Sigmoid colon (tissue), 7 donors: Measurements from ENCODE around the gene DNAH3. TPM values are rescaled to one million over a fixed set of nuclear protein-coding genes. Genes with fewer than 3 reads are reported as not detected.

Experiments used
- DNase-seq: peaks from one replicate; pipeline ENCODE4 v3.0.0-alpha.2; 2019
- H3K27ac ChIP-seq, 4 donors: fragments of 200-600 bp; sonication (generic); one replicate each; pipeline ENCODE4 v1.5.1; 2016 to 2019; ENCODE audit warnings: mild to moderate bottlenecking in 1 of 4
- H3K27me3 ChIP-seq, 3 donors: fragments of 200-600 bp; sonication (generic); one replicate each; pipeline ENCODE4 v1.5.1; 2019; ENCODE audit warnings: mild to moderate bottlenecking in 1 of 3
- H3K36me3 ChIP-seq, 4 donors: fragments of 200-600 bp; sonication (generic); one replicate each; pipeline ENCODE4 v1.5.1; 2016 to 2019
- H3K4me1 ChIP-seq, 4 donors: fragments of 200-600 bp; sonication (generic); one replicate each; pipeline ENCODE4 v1.5.1; 2017 to 2019
- H3K4me3 ChIP-seq, 4 donors: fragments of 200-600 bp; sonication (generic); one replicate each; pipeline ENCODE4 v1.5.1; 2017 to 2019; ENCODE audit warnings: mild to moderate bottlenecking in 2 of 4, moderate library complexity in 1 of 4
- H3K9me3 ChIP-seq, 4 donors: fragments of 200-600 bp in 3 of 4; sonication (generic) in 3 of 4; one replicate each; pipeline versions ENCODE4 v1.5.1 to v1.6.1; 2013 to 2019
- EP300 ChIP-seq, 4 donors: sonication (generic); formaldehyde crosslinking; IDR thresholded peaks; one replicate each; pipeline ENCODE4 v1.6.1; 2017; ENCODE audit warnings: antibody characterized with exemption in 4 of 4
- POLR2A ChIP-seq, 2 donors: fragments of 450-650 bp; IDR thresholded peaks; one replicate each; pipeline ENCODE4 v1.6.1; 2016; ENCODE audit warnings: antibody characterized with exemption in 2 of 2, mild to moderate bottlenecking in 2 of 2, moderate library complexity in 2 of 2
- POLR2AphosphoS5 ChIP-seq, 4 donors: sonication (generic); formaldehyde crosslinking; IDR thresholded peaks; one replicate each; pipeline ENCODE4 v1.6.1; 2017; ENCODE audit warnings: antibody characterized with exemption in 4 of 4
- WGBS, 2 donors: extraction: QIAGEN DNeasy Blood & Tissue Kit; methylation state at CpG; one replicate each; pipeline ENCODE4 v1.1.7; 2013; 5-methylcytosine and 5-hydroxymethylcytosine counted together
- intact Hi-C: fragments of 100-400 bp; cut with DNase I; formaldehyde crosslinking; loops from one replicate; pipeline ENCODE4 v1.15.1; 2023
- polyA plus RNA-seq, 3 donors: library from polyadenylated mRNA; stranded (reverse); fragments of 200-250 nt; gene quantifications; one replicate each; pipeline ENCODE4 v1.2.3, GENCODE V29; 2013
- total RNA-seq, 4 donors: library from RNA; depleted of rRNA; stranded (reverse); fragments of >200 nt; gene quantifications; one replicate each; pipeline ENCODE4 v1.1.0, GENCODE V29; 2016
- TF ChIP-seq, protein P1 (sequence below), 4 experiments: fragments of 450-650 bp in 3 of 4; fragments of 200-600 bp in 1 of 4; IDR thresholded peaks; one replicate each; pipeline ENCODE4 v1.5.1; 2016 to 2019; ENCODE audit warnings: antibody characterized with exemption in 4 of 4, mild to moderate bottlenecking in 3 of 4, moderate library complexity in 2 of 4
- donor health status: healthy with polysubstance abuse.
- donor health status: Bipolar disorder and iron deficiency.
- donor health status: healthy.

Gene DNAH3
- total and polyA plus RNA-seq, 7 donors, result 0.26 to 0.92 (median 0.60) TPM; not detected in 4

DNA sequence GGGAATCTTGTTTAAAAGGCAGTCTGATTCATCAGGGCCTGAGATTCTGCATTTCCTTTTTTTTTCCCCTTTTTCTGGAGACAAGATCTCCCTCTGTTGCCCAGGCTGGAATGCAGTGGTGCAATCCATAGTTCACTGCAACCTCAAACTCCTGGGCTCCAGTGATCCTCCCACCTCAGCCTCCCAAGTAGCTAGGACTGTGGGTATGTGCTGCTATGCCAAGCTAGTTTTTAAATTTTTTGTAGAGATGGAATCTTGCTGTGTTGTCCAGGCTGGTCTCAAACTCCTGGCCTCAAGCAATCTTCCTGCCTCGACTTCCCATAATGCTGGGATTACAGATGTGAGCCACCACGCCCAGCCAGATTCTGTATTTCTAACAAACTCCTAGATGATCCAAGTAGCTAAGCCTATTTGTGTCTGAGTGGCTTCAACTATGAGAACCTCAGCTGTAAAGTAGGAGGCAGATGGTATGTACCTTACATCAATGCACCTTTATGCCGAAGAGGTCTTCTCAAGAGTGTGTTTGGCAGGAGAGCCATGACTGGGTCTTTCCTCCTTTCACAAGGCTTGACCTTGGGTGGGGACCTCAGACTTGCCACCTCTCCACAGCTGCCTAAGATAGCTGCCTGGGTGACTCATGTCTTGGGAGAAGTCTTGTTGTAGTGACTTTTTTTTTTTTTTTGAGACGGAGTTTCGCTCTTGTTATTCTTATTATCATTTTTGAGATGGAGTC lies 18.8 kb upstream of the DNAH3 start:
- peaks cover 0 to 7% (median 5%) of the 10 kb centered on the region in 4 donors for H3K4me1 ChIP-seq
- 94 to 96% methylated on average over 5 of the region's 5 CpGs for WGBS, 2 donors
- H3K4me3 ChIP-seq, result no peak overlapping the region
- H3K36me3 ChIP-seq, result peaks cover 12 to 82% (median 42%) of the 10 kb centered on the region in 4 donors
- H3K27ac ChIP-seq, result no peak overlapping the region
- H3K9me3 ChIP-seq, result no peaks in the 10 kb centered on the region
- no peaks in the 10 kb centered on the region for H3K27me3 ChIP-seq
- intact Hi-C loops, result no loop called here
- TF ChIP-seq POLR2A (IDR thresholded peaks at IDR 0.05), result no peak
- TF ChIP-seq, protein P1, sequence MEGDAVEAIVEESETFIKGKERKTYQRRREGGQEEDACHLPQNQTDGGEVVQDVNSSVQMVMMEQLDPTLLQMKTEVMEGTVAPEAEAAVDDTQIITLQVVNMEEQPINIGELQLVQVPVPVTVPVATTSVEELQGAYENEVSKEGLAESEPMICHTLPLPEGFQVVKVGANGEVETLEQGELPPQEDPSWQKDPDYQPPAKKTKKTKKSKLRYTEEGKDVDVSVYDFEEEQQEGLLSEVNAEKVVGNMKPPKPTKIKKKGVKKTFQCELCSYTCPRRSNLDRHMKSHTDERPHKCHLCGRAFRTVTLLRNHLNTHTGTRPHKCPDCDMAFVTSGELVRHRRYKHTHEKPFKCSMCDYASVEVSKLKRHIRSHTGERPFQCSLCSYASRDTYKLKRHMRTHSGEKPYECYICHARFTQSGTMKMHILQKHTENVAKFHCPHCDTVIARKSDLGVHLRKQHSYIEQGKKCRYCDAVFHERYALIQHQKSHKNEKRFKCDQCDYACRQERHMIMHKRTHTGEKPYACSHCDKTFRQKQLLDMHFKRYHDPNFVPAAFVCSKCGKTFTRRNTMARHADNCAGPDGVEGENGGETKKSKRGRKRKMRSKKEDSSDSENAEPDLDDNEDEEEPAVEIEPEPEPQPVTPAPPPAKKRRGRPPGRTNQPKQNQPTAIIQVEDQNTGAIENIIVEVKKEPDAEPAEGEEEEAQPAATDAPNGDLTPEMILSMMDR (IDR thresholded peaks at IDR 0.05), result no peak
- no peak for TF ChIP-seq EP300 (IDR thresholded peaks at IDR 0.05)
- TF ChIP-seq POLR2AphosphoS5 (IDR thresholded peaks at IDR 0.05), result no peak
- DNase-seq, result no peak

DNA sequence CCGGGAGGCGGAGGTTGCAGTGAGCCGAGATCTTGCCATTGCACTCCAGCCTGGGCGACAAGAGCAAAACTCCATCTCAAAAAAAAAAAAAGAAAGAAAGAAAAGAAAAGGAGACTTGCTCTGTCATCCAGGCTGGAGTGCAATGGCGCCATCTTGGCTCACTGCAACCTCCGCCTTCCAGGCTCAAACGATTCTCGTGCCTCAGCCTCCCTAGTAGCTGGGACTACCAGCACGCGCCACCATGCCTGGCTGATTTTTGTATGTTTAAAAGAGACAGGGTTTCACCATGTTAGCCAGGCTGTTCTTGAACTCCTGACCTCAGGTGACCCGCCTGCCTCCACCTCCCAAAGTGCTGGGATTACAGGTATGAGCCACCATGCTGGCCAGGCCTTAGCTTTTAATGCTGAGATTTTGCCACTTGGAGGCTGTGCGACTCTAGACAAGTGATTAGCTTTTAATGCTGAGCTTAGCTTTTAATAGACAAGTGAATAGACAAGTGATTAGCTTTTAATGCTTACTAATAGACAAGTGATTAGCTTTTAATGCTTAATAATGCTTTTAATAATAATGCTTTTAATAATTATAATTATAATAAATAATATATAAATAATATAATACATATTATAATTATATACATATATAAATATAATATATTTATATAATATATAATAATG lies 17.4 kb upstream of the DNAH3 start:
- WGBS, 2 donors, result 98% methylated on average over 12 of the region's 12 CpGs
- no peaks in the 10 kb centered on the region for H3K9me3 ChIP-seq
- peaks cover 0 to 19% (median 18%) of the 10 kb centered on the region in 4 donors for H3K4me1 ChIP-seq
- DNase-seq, result no peak
- intact Hi-C loops, result no loop called here
- no peaks in the 10 kb centered on the region for H3K27me3 ChIP-seq
- no peak overlapping the region for H3K4me3 ChIP-seq
- no peak overlapping the region for H3K27ac ChIP-seq
- H3K36me3 ChIP-seq, result peaks cover 12 to 76% (median 37%) of the 10 kb centered on the region in 4 donors
- TF ChIP-seq POLR2AphosphoS5 (IDR thresholded peaks at IDR 0.05) (no peak), EP300 (IDR thresholded peaks at IDR 0.05) (no peak), POLR2A (IDR thresholded peaks at IDR 0.05) (no peak)
- TF ChIP-seq, protein P1 (IDR thresholded peaks at IDR 0.05), result no peak

DNA sequence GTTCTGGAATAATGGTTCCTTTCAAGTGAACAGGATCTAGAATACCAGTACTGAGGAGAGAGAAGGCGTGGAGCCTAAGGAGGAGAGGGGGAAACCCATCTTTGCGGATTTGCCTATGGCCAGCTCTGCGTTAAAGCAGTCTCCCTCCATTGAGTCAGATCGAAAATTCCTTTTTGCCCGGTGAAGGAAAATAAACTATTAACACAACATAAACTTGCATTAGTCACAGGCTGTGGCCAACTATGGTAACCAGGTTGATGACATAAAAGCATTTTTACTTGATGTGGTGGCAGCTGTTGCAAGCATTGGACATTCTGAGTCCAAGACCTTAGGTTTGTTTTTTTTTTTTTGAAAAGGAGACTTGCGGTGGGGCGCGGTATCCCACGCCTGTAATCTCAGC lies 16.7 kb upstream of the DNAH3 start:
- Histone ChIP-seq H3K4me1 (peaks cover 0 to 26% (median 25%) of the 10 kb centered on the region in 4 donors), H3K27me3 (no peaks in the 10 kb centered on the region), H3K4me3 (no peak overlapping the region), H3K36me3 (peaks cover 12 to 69% (median 34%) of the 10 kb centered on the region in 4 donors), H3K9me3 (no peaks in the 10 kb centered on the region), H3K27ac (peak overlapping the region in 1 of 4 donors; percentile 23)
- no peak for DNase-seq
- TF ChIP-seq POLR2A (IDR thresholded peaks at IDR 0.05) (no peak), POLR2AphosphoS5 (IDR thresholded peaks at IDR 0.05) (no peak), EP300 (IDR thresholded peaks at IDR 0.05) (no peak)
- TF ChIP-seq, protein P1 (IDR thresholded peaks at IDR 0.05), result no peak
- intact Hi-C loops, result no loop called here
- WGBS, 2 donors, result 93% methylated on average over 9 of the region's 9 CpGs

DNA sequence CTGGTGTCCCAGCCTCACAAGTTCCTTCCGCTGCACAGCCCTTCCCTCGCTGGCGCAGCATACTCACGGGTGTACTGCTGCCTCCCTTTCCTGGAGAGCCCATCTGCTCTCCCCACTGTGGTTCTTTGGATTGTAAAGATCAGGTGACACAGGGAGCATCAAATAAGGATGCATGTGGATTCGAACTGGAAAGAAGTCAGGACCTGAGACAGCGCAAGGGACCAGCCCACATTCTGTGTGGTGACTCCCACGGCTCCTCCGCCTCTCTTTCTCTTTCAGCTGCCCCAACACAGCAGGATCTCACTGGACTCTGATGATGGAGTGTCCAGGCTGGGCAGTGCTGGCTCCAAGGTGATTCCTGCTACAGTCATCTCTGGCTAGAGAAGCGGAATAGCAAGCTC lies 15.9 kb upstream of the DNAH3 start:
- no peaks in the 10 kb centered on the region for H3K27me3 ChIP-seq
- intact Hi-C loops, result no loop called here
- peaks cover 10 to 61% (median 27%) of the 10 kb centered on the region in 4 donors for H3K36me3 ChIP-seq
- DNase-seq, result no peak
- TF ChIP-seq POLR2A (IDR thresholded peaks at IDR 0.05) (no peak), POLR2AphosphoS5 (IDR thresholded peaks at IDR 0.05) (no peak), EP300 (IDR thresholded peaks at IDR 0.05) (no peak)
- TF ChIP-seq, protein P1 (IDR thresholded peaks at IDR 0.05), result no peak
- H3K9me3 ChIP-seq, result no peaks in the 10 kb centered on the region
- peak overlapping the region in 1 of 4 donors; percentile 11 for H3K27ac ChIP-seq
- peaks cover 0 to 34% (median 30%) of the 10 kb centered on the region in 4 donors for H3K4me1 ChIP-seq
- no peak overlapping the region for H3K4me3 ChIP-seq
- WGBS, 2 donors, result 93% methylated on average over 9 of the region's 9 CpGs
